ENCODE data around the gene CCDC170.

DNA sequence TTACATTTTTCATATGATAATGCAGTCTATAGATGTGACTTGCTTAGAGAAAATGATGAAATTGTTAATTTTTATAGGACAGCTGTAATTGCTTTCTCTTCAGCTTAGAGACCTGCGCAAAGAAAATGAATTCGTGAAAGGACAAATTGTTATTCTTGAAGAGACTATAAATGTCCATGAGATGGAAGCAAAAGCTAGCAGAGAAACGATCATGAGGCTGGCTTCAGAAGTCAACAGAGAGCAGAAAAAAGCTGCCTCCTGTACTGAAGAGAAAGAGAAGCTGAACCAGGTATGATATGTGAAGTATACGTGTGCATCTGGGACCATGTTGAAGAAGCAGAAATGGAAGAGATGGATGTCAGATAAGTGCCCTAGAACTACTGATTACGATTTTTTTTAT lies 54.4 kb downstream of the CCDC170 start:
- no peak for TF ChIP-seq EZH2phosphoT487 (IDR thresholded peaks at IDR 0.05; ENCODE audit: low read depth, severe bottlenecking, unreplicated experiment)
- TF ChIP-seq, protein P1, sequence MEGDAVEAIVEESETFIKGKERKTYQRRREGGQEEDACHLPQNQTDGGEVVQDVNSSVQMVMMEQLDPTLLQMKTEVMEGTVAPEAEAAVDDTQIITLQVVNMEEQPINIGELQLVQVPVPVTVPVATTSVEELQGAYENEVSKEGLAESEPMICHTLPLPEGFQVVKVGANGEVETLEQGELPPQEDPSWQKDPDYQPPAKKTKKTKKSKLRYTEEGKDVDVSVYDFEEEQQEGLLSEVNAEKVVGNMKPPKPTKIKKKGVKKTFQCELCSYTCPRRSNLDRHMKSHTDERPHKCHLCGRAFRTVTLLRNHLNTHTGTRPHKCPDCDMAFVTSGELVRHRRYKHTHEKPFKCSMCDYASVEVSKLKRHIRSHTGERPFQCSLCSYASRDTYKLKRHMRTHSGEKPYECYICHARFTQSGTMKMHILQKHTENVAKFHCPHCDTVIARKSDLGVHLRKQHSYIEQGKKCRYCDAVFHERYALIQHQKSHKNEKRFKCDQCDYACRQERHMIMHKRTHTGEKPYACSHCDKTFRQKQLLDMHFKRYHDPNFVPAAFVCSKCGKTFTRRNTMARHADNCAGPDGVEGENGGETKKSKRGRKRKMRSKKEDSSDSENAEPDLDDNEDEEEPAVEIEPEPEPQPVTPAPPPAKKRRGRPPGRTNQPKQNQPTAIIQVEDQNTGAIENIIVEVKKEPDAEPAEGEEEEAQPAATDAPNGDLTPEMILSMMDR (IDR thresholded peaks at IDR 0.05; ENCODE audit: poor library complexity): no peak
